GOT3 (cell line): ENCODE data around the gene S100A7A.
"Not testable (repeated sequence)": the region's sequence is repeated elsewhere in the genome, so short reads cannot be mapped to it uniquely, and the experiment has no call there.

ENCODE experiments used
- DNase-seq: peaks from one replicate; lab custom pipeline; 2025; ENCODE audit warnings: mixed read lengths; lab: John Stamatoyannopoulos, UW

S100A7A gene

GRCh38 chr1:153459655-153460054, 43.3 kb downstream of the S100A7A start:
- no peak for DNase-seq

GRCh38 chr1:153460551-153460950, 44.2 kb downstream of the S100A7A start, which contains the start of gene S100A7:
S100A7 (minus strand) TSS chr1:153460651; CDS start chr1:153459013, 1,638 bp downstream.
- DNase-seq, result no peak

- not testable (repeated sequence) for DNase-seq
Measured at GRCh38 chr1:153462741-153463140, 46.4 kb downstream of the S100A7A start.

GRCh38 chr1:153465811-153466636, 49.7 kb downstream of the S100A7A start:
- no peak for DNase-seq

- DNase-seq, result no peak
Measured at GRCh38 chr1:153466908-153467307, 50.6 kb downstream of the S100A7A start.

- DNase-seq, result no peak
Measured at GRCh38 chr1:153470707-153471106, 54.4 kb downstream of the S100A7A start.
